CD14-positive monocyte (primary cell): ENCODE data around the gene SEMA3G. TPM values are rescaled to one million over a fixed set of nuclear protein-coding genes. Genes with fewer than 3 reads are reported as not detected.

Source experiments
- DNase-seq, 3 donors: peaks; one replicate each; pipeline ENCODE4 v3.0.0-alpha.2; 2011 to 2022
- H2AFZ ChIP-seq: 2 replicates; pipeline ENCODE4 v1.6.0; 2012; ENCODE audit warnings: mild to moderate bottlenecking, low read depth, low read length, inconsistent platforms; ENCODE audit not compliant: insufficient read depth, poor library complexity, severe bottlenecking
- H3K27ac ChIP-seq, 2 donors: 1 replicate in 1 of 2; 2 replicates in 1 of 2; pipeline ENCODE4 v1.5.1; 2012 to 2013; ENCODE audit warnings: low read length in 2 of 2, control low read depth in 1 of 2, inconsistent platforms in 1 of 2, low read depth in 1 of 2, mild to moderate bottlenecking in 1 of 2
- H3K27me3 ChIP-seq, 2 donors: one replicate each; pipeline versions ENCODE4 v1.6.0 to v1.6.1; 2011 to 2013; ENCODE audit warnings: low read length in 2 of 2; ENCODE audit not compliant: control insufficient read depth in 2 of 2, insufficient read depth in 2 of 2
- H3K36me3 ChIP-seq, 2 donors: replicated peaks in 1 of 2; 1 replicate in 1 of 2; 2 replicates in 1 of 2; pipeline versions ENCODE4 v1.5.1 to v1.6.1; 2012 to 2013; ENCODE audit warnings: low read length in 2 of 2, control low read depth in 1 of 2, inconsistent platforms in 1 of 2, mild to moderate bottlenecking in 1 of 2; ENCODE audit not compliant: insufficient read depth in 2 of 2, control insufficient read depth in 1 of 2
- H3K4me1 ChIP-seq, 2 donors: 1 replicate in 1 of 2; 2 replicates in 1 of 2; pipeline versions ENCODE4 v1.5.1 to v1.6.1; 2012 to 2013; ENCODE audit warnings: low read length in 2 of 2, control low read depth in 1 of 2, inconsistent platforms in 1 of 2, mild to moderate bottlenecking in 1 of 2, moderate library complexity in 1 of 2; ENCODE audit not compliant: insufficient read depth in 2 of 2, control insufficient read depth in 1 of 2
- H3K4me2 ChIP-seq: replicated peaks from 2 replicates; pipeline ENCODE3; 2012; ENCODE audit warnings: low read length, moderate library complexity, mild to moderate bottlenecking; ENCODE audit not compliant: poor library complexity, severe bottlenecking; ENCODE audit errors: extremely low read depth
- H3K4me3 ChIP-seq, 3 experiments: fragments of 200-600 bp in 1 of 3; sonication (generic) in 1 of 3; replicated peaks in 1 of 3; 1 replicate in 2 of 3; 2 replicates in 1 of 3; pipeline ENCODE4 v1.5.1; 2011 to 2013; ENCODE audit warnings: low read length in 3 of 3, mild to moderate bottlenecking in 3 of 3, control low read depth in 2 of 3, low read depth in 2 of 3, inconsistent platforms in 1 of 3, moderate library complexity in 1 of 3
- H3K79me2 ChIP-seq: 2 replicates; pipeline ENCODE4 v1.6.0; 2012; ENCODE audit warnings: mild to moderate bottlenecking, control low read depth, inconsistent platforms, low read length, moderate library complexity; ENCODE audit not compliant: insufficient read depth
- H3K9ac ChIP-seq: 2 replicates; pipeline ENCODE4 v1.6.0; 2017; ENCODE audit warnings: low read length, mild to moderate bottlenecking; ENCODE audit not compliant: insufficient read depth, poor library complexity, severe bottlenecking
- H3K9me3 ChIP-seq, 2 donors: replicated peaks in 1 of 2; 1 replicate in 1 of 2; 2 replicates in 1 of 2; pipeline versions ENCODE4 v1.5.1 to v1.6.1; 2012 to 2013; ENCODE audit warnings: low read length in 2 of 2, control low read depth in 1 of 2; ENCODE audit not compliant: control insufficient read depth in 1 of 2, insufficient read depth in 1 of 2
- H4K20me1 ChIP-seq: 2 replicates; pipeline ENCODE4 v1.6.0; 2012; ENCODE audit warnings: mild to moderate bottlenecking, low read length, control low read depth, moderate library complexity; ENCODE audit not compliant: insufficient read depth
- H3K27ac Mint-ChIP-seq, 7 donors: one replicate each; pipeline ENCODE4 v1.8.0; 2020; ENCODE audit warnings: mild to moderate bottlenecking in 7 of 7, mixed read lengths in 7 of 7, moderate library complexity in 6 of 7, inconsistent platforms in 2 of 7
- H3K27me3 Mint-ChIP-seq, 3 donors: one replicate each; pipeline ENCODE4 v1.8.0; 2021 to 2022; ENCODE audit warnings: low read depth in 3 of 3, mild to moderate bottlenecking in 3 of 3, mixed read lengths in 3 of 3, moderate library complexity in 3 of 3, inconsistent platforms in 1 of 3
- H3K36me3 Mint-ChIP-seq, 2 donors: one replicate each; pipeline ENCODE4 v1.8.0; 2020; ENCODE audit warnings: mixed read lengths in 2 of 2, inconsistent platforms in 1 of 2, mild to moderate bottlenecking in 1 of 2
- H3K4me1 Mint-ChIP-seq: one replicate; pipeline ENCODE4 v1.8.0; 2020; ENCODE audit warnings: mild to moderate bottlenecking, mixed read lengths
- H3K4me3 Mint-ChIP-seq, 2 donors: one replicate each; pipeline ENCODE4 v1.8.0; 2020; ENCODE audit warnings: mild to moderate bottlenecking in 2 of 2, mixed read lengths in 2 of 2, moderate library complexity in 1 of 2
- H3K9me3 Mint-ChIP-seq, 7 donors: one replicate each; pipeline ENCODE4 v1.8.0; 2020 to 2022; ENCODE audit warnings: mixed read lengths in 7 of 7, mild to moderate bottlenecking in 6 of 7, moderate library complexity in 6 of 7, inconsistent platforms in 2 of 7
- WGBS: methylation state at CpG from one replicate; pipeline ENCODE4 v1.1.5; 2013; ENCODE audit warnings: missing lambda C conversion rate; ENCODE audit not compliant: insufficient coverage; 5-methylcytosine and 5-hydroxymethylcytosine counted together
- intact Hi-C, 2 donors: fragments of 100-400 bp; cut with micrococcal nuclease; formaldehyde crosslinking; loops; one replicate each; pipeline versions ENCODE4 v1.15.0 to v1.15.1; 2023
- polyA plus RNA-seq, 3 donors: library from polyadenylated mRNA; depleted of rRNA in 1 of 3; unstranded in 2 of 3; stranded (reverse) in 1 of 3; fragments of 300-500 nt in 2 of 3; fragments of >200 nt in 1 of 3; fragmentation: Illumina TruSeq in 2 of 3; gene quantifications; 1 replicate in 2 of 3; 2 replicates in 1 of 3; pipeline ENCODE4 v1.2.3, GENCODE V29; 2012 to 2021
- TF ChIP-seq, protein P1 (sequence below): fragments of 200-600 bp; IDR thresholded peaks from one replicate; pipeline ENCODE4 v1.8.0; 2022; ENCODE audit warnings: antibody characterized with exemption, mild to moderate bottlenecking

Gene SEMA3G
- polyA plus RNA-seq, 3 donors: 0.03 TPM; not detected in 2

DNA sequence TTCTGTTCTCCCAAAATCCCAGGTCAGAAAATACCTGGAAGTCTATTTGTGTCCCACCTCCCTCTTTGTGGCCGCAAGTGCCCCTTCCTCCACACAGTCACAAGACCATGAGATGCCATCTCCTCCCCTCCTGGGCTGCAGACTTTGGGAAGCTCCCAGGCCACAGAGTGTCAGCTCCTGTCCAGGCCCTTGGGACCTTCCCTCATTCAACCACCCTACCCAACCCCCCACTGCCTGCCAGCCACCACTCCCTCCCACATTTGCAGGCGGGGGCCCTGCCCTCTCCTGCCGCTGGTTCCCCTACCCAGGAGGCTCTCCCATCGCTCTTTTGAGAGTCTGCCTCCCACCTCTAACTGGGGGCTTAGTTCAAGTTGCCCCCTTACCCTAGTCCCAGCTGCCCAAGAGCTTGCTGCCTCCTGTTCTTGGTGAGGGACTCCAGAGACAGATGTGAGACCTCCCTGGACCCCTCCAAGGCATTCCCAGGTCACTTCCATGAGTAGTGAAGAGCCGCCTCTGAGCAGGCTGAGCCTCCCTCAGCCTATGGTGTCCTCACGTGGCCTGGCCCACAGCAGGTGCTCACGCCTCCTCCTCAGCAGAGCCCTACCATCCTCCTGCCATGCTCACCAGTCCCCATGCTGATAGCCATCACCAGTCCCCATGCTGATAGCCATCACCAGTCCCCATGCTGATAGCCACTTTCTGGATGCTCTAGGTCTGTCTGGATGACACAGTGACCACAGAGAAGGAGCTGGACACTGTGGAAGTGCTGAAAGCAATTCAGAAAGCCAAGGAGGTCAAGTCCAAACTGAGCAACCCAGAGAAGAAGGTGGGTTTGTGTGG, 34.4 kb upstream of the SEMA3G start:
- peaks cover 53% of the 10 kb centered on the region for H3K4me1 Mint-ChIP-seq
- peaks cover 76 to 83% of the 10 kb centered on the region in 2 donors for H3K36me3 Mint-ChIP-seq
- Histone ChIP-seq H3K27me3 (no peaks in the 10 kb centered on the region), H3K27ac (peak overlapping the region in 1 of 2 donors; percentile 35), H3K79me2 (peaks cover 10% of the 10 kb centered on the region), H3K4me3 (no peak overlapping the region), H3K4me2 (no peak overlapping the region), H4K20me1 (no peaks in the 10 kb centered on the region), H3K9me3 (no peaks in the 10 kb centered on the region), H3K4me1 (peaks cover 57% of the 10 kb centered on the region in 2 donors), H2AFZ (no peak overlapping the region), H3K36me3 (peaks cover 64 to 79% of the 10 kb centered on the region in 2 donors), H3K9ac (no peak overlapping the region)
- no peaks in the 10 kb centered on the region for H3K9me3 Mint-ChIP-seq
- H3K4me3 Mint-ChIP-seq: no peak overlapping the region
- no peak for DNase-seq
- H3K27ac Mint-ChIP-seq: peak overlapping the region in 2 of 7 donors; percentile 1 to 59
- TF ChIP-seq, protein P1, sequence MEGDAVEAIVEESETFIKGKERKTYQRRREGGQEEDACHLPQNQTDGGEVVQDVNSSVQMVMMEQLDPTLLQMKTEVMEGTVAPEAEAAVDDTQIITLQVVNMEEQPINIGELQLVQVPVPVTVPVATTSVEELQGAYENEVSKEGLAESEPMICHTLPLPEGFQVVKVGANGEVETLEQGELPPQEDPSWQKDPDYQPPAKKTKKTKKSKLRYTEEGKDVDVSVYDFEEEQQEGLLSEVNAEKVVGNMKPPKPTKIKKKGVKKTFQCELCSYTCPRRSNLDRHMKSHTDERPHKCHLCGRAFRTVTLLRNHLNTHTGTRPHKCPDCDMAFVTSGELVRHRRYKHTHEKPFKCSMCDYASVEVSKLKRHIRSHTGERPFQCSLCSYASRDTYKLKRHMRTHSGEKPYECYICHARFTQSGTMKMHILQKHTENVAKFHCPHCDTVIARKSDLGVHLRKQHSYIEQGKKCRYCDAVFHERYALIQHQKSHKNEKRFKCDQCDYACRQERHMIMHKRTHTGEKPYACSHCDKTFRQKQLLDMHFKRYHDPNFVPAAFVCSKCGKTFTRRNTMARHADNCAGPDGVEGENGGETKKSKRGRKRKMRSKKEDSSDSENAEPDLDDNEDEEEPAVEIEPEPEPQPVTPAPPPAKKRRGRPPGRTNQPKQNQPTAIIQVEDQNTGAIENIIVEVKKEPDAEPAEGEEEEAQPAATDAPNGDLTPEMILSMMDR: no peak
- peaks cover 0 to 5% (median 0%) of the 10 kb centered on the region in 3 donors for H3K27me3 Mint-ChIP-seq
- intact Hi-C loops: no loop called here
- WGBS: 92% methylated on average over 7 of the region's 7 CpGs

DNA sequence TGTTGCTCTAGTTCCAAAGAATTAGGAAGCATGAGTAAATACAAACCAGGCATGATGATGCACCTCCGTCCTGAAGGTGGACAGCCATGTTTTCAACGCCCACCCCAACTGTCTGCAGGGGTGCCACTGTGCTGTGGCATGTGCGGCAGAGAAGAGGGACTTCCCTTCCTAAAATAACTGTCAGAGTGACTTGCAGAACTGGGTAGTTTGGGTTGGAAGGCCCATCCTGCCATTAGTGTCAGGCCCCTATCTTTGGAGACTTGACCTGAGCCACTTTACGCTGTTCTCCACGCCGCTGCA, 32.8 kb upstream of the SEMA3G start:
- H2AFZ ChIP-seq: no peak overlapping the region
- WGBS: 70% methylated on average over 5 of the region's 6 CpGs
- peaks cover 65 to 83% of the 10 kb centered on the region in 2 donors for H3K36me3 Mint-ChIP-seq
- peaks cover 61 to 80% of the 10 kb centered on the region in 2 donors for H3K36me3 ChIP-seq
- no peaks in the 10 kb centered on the region for H3K9me3 Mint-ChIP-seq
- H3K27ac Mint-ChIP-seq: peak overlapping the region in 3 of 7 donors; percentile 38 to 85 (median 48)
- peak overlapping the region in 1 of 2 donors; percentile 55 for H3K4me3 Mint-ChIP-seq
- peaks cover 12% of the 10 kb centered on the region for H3K79me2 ChIP-seq
- peaks cover 71% of the 10 kb centered on the region in 2 donors for H3K4me1 ChIP-seq
- intact Hi-C loops: no loop called here
- TF ChIP-seq, protein P1: no peak
- no peak overlapping the region for H3K4me2 ChIP-seq
- peaks cover 67% of the 10 kb centered on the region for H3K4me1 Mint-ChIP-seq
- H4K20me1 ChIP-seq: no peaks in the 10 kb centered on the region
- DNase-seq: no peak
- H3K9ac ChIP-seq: no peak overlapping the region
- H3K4me3 ChIP-seq: no peak overlapping the region
- H3K27me3 Mint-ChIP-seq: peaks cover 0 to 3% (median 0%) of the 10 kb centered on the region in 3 donors
- peak overlapping the region in 1 of 2 donors; percentile 81 for H3K27ac ChIP-seq
- H3K27me3 ChIP-seq: no peaks in the 10 kb centered on the region
- no peaks in the 10 kb centered on the region for H3K9me3 ChIP-seq
